ENCODE results near the gene DNAJB14. TPM values are rescaled to one million over a fixed set of nuclear protein-coding genes. Genes with fewer than 3 reads are reported as not detected.

DNAJB14 gene
- total and polyA plus RNA-seq, 2 experiments from 2014 or later = 24.9 to 27.3 TPM

DNA sequence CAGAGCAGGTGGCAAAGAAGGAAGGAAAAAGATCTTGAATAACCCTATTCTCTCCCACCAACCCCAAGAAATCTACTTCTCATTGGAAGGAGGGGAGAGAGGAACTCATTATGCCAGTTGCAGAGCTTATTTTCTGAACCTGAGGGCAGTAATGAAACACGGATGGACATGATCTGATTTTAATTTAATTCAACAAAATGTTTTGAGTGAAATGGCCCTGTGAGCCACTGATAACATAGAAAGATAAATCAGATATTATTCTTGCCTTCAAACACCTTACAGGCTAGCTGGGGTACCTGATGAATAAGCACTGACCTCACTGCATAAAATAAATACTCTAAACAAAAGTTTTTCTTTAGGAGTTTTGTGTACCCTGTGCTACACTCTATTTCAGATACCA lies 99.5 kb downstream of the DNAJB14 start (continued):
- TF ChIP-seq, protein P1, sequence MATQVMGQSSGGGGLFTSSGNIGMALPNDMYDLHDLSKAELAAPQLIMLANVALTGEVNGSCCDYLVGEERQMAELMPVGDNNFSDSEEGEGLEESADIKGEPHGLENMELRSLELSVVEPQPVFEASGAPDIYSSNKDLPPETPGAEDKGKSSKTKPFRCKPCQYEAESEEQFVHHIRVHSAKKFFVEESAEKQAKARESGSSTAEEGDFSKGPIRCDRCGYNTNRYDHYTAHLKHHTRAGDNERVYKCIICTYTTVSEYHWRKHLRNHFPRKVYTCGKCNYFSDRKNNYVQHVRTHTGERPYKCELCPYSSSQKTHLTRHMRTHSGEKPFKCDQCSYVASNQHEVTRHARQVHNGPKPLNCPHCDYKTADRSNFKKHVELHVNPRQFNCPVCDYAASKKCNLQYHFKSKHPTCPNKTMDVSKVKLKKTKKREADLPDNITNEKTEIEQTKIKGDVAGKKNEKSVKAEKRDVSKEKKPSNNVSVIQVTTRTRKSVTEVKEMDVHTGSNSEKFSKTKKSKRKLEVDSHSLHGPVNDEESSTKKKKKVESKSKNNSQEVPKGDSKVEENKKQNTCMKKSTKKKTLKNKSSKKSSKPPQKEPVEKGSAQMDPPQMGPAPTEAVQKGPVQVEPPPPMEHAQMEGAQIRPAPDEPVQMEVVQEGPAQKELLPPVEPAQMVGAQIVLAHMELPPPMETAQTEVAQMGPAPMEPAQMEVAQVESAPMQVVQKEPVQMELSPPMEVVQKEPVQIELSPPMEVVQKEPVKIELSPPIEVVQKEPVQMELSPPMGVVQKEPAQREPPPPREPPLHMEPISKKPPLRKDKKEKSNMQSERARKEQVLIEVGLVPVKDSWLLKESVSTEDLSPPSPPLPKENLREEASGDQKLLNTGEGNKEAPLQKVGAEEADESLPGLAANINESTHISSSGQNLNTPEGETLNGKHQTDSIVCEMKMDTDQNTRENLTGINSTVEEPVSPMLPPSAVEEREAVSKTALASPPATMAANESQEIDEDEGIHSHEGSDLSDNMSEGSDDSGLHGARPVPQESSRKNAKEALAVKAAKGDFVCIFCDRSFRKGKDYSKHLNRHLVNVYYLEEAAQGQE (IDR thresholded peaks at IDR 0.05; ENCODE audit: unreplicated experiment) = no peak

Other genes starting within 250 kb of the DNAJB14 start
- not detected in 2 replicates for gene DAPP1, start 129.8 kb downstream of the DNAJB14 start, total RNA-seq (2014; rRNA removed; shearing (Covaris generic))
- not detected in 2 replicates for gene DAPP1, start 129.8 kb downstream of the DNAJB14 start, polyA plus RNA-seq (2016; fragmentation: Nextera tagmentation; extraction: Ambion mirVana)
- gene LAMTOR3, start 52.2 kb downstream of the DNAJB14 start, total RNA-seq (2014; rRNA removed; shearing (Covaris generic)) = 36.7 and 40.8 TPM in 2 replicates
- 60.7 and 64.5 TPM in 2 replicates for gene LAMTOR3, start 52.2 kb downstream of the DNAJB14 start, polyA plus RNA-seq (2016; fragmentation: Nextera tagmentation; extraction: Ambion mirVana)
- 585 and 802 TPM in 2 replicates for gene H2AZ1, start 3.7 kb upstream of the DNAJB14 start, total RNA-seq (2014; rRNA removed; shearing (Covaris generic))
- 1,933 and 1,942 TPM in 2 replicates for gene H2AZ1, start 3.7 kb upstream of the DNAJB14 start, polyA plus RNA-seq (2016; fragmentation: Nextera tagmentation; extraction: Ambion mirVana)
- gene DDIT4L, start 243.8 kb upstream of the DNAJB14 start, total RNA-seq (2014; rRNA removed; shearing (Covaris generic)) = 7.0 and 11.5 TPM in 2 replicates
- 3.2 and 3.4 TPM in 2 replicates for gene DDIT4L, start 243.8 kb upstream of the DNAJB14 start, polyA plus RNA-seq (2016; fragmentation: Nextera tagmentation; extraction: Ambion mirVana)